Fibroblast of upper back skin (primary cell): ENCODE measurements around the gene DENND1A.
"Not testable (repeated sequence)": the region's sequence is repeated elsewhere in the genome, so short reads cannot be mapped to it uniquely, and the experiment has no call there.

Source experiments
- DNase-seq: peaks from one replicate; pipeline ENCODE4 v3.0.0-alpha.2; 2013

Gene DENND1A

DNA sequence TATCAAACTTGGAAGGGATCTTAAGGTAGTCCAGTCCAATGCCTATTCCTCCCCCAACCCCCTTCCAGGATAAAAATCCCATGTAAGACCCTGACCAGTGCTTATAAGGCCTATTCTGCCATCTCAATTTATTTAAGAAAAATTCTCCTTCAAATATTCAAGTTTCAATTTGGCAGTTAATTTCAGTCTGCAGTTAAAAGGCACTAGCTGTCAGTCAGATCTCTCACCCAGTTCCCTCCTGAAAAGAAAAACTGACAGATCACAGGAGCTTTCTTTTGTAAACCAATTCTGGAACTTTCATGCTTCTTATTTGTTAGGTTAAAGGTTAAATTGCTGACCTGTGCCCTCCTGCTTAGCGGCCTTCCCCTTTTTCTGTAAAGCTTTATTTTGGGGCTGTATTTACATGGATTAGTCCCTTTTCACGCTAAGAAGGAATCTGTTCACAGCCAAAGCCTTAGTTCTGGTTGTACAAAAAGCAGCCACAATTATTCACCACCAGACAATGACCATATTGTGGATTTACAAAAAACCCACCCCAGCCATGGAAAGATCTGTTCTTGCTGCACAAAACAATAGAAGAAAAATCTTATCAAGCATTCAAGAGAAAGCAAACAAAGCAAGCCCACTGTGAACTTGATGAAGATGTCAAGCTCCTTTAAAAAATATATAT, 68.7 kb downstream of the DENND1A start:
- no peak for DNase-seq

- no peak for DNase-seq
These were observed 69.3 kb downstream of the DENND1A start for GRCh38 chr9:123860603-123861002.

GRCh38 chr9:123852403-123852802, 77.5 kb downstream of the DENND1A start:
- no peak for DNase-seq

- DNase-seq: no peak
These were observed 78.1 kb downstream of the DENND1A start for GRCh38 chr9:123851851-123852250.

- DNase-seq: no peak
These were observed 81.4 kb downstream of the DENND1A start for GRCh38 chr9:123848447-123849085.

- DNase-seq: no peak
These were observed 83.0 kb downstream of the DENND1A start for GRCh38 chr9:123846966-123847365.

DNA sequence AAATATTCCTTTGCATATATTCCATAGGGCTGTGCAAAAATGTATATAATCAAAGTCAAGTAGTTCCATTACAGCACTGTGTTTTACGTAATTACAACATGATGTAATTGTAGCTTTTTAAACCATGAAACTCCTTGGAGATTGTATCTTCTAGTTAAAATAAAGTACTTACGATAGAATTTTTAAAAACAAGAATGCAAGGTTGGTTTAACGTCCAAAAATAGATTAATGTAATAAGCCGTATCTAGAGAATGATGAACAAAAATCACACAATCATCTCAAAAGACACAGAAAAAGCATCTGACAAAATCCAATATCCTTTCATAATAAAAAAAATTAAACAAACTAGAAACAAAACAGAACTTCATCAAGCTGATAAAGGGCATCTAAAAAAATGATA, 86.2 kb downstream of the DENND1A start:
- no peak for DNase-seq

DNA sequence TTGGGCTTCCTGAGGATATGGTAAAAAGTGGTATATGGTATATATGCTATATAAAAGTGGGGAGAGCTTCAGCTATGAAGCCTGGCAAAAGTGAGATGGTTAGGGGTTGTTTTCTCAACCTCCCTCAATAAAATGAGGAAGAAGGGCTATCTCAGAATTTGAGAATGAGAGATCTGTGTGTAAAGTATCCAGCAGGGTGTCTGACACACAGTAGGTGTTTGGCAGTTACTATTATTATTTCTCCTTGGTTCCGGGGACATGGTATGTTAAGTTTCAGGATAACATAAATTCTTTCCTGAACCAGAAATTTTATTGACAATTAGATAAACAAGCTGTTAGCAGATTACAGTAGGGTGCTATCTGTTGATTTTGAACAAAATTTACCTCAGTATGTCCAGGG, 94.1 kb downstream of the DENND1A start:
- DNase-seq: no peak

GRCh38 chr9:123834889-123835562, 94.9 kb downstream of the DENND1A start:
- DNase-seq: peak; percentile 43

GRCh38 chr9:123834218-123834888, 95.6 kb downstream of the DENND1A start:
- DNase-seq: peak; percentile 35

DNA sequence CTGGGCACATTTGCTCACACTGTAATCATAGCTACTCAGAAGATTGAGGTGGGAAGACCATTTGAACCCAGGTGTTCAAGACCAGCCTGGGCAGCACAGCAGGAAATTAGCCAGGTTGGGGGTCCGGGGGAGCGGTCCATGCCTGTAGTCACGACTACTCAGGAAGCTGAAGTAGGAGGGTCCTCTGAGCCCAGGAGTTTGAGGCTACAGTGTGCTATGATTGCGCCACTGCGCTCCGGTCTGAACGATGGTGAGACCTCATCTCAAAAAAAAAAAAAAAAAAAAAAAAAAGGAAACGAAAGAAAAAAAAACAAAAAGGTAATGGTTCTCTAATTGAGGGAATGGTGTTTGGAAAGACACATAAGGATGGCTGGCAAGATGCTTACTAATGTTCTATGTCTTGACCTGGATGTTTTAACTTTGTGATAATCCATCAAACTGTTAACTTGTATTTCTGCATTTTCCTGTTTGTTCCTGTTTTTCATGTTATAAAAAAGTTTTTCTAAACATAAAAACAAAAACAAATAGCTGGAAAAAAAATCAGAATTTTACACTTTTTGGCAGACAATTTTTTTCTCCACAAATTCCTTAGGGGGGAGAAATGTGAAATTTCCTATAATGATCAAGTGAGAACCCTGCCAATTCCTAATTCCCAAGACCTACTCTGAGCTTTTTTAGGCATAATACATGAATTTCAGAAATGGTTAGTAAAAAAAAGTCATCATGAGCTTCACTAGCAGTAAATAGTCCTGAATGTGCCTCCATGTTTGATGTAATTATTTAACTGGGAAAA, 96.9 kb downstream of the DENND1A start:
- DNase-seq: no peak

- DNase-seq: no peak
These were observed 97.8 kb downstream of the DENND1A start for GRCh38 chr9:123832176-123832575.

GRCh38 chr9:123828449-123828848, 101.5 kb downstream of the DENND1A start:
- DNase-seq: no peak

DNA sequence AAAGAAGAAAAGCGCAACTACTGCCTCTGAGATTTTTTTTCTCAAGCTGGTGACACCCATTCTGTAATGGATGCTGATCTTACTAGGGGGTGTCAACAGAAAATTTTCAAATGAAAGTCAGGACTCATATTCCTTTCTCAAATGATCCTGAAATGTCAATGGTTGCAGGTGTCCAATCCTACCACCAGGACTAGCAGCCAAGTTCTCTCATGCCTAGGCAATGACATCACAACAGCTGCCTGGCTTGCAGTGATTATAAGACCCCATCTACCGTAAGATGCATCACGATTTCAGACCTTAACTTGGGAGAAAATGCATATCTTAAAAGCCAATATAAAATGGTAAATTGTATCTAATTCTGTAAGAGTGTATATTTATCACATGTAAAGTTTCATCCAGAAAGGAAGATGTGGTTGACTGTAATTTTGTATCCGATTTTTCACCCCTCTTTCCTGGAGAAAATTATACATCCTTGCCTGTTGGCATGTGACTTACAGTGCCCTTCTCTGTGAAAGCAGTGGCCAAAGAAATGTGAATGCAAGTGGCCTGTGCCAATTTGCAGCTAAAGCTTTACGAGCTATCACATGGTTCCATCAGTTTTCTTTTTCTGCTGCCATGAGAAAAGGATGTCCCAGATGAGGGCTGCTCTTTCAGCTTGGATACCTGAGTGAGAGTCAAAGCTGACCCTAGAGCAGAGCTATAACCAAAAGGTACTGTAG, 104.4 kb downstream of the DENND1A start:
- peak; percentile 51 for DNase-seq

DNA sequence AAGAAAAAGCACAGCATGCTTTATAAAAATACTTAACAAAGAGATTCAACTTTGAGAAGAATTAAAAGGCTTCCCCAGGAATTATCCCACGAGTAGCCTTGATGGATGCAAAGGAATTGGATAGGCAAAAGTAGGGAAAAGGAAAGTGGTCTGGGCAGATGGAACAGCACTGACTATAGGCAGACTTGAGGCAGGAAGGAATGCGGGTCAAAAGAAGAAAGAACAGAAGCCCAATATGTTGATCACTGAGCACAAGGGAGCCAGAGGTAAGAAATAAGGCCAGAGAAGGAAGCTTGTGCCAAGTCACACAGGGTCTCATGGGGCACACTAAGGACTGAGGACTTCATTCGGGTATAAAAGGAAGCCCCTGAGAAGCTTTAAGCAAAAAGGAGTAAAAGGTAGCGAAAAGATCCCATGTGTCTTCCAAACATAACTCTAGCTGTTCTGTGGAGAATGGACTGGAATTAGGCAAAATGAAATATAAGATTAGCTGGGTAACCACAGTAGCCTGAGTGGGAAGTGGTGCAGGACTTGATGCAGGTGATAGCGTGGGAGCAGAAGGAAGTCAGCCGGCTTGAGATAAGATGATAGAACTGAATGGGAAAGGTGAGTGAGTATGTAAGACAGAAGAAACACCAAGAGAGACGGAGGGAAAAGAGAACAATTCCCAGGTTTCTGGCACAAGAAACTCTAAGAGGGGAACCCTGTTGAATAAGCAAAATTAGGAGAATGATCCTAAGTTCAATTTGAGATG, 106.6 kb downstream of the DENND1A start:
- no peak for DNase-seq

- no peak for DNase-seq
These were observed 108.3 kb downstream of the DENND1A start for GRCh38 chr9:123821619-123822018.

DNA sequence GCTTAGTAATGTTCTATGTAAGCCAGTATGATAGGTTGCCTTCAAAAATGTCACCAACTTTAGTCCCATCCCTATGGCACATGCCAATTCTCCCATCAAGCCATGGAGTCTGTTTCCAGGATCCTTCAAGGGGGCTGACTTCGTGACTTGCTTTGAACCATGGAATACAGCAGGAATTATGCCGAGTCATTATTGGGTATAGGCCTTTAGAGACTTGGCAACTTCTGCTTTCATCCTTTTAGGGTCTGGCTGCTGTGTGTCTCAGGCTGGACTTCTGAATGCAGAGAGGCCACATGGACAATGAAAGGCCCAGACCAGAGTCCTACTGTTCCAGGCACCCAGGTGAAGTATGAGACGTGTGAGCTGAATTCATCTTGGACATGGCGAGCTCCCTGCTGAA, 109.8 kb downstream of the DENND1A start:
- no peak for DNase-seq

DNA sequence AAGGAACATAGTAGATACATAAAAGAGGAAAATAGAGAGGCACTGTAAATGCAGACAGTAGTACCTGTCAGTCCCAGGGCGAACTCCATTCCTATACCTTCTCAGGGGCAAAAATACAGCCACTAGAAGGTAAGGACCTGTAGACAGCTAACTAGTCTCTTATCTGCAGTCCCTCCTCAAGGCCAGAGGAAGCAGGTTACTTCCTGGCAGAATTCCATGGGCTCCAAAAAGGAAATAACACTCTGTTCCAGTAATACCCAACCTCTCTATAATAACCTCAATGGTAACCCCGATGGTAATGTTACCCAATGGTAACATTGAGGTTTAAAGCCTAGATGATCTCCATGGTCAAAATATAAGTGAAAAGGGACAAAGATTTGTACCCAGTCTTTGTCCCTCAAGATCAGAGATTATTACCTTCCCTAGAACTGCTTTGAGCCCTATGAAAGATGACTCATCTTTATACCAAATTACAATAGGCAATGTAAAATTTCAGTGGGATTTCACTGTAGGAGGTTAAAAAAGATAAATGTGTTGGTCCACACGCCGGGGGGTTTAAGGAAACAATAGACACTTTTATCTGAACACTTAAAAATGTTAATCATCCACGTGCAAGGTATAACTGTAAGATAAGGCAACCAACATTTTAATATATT, 113.0 kb downstream of the DENND1A start:
- no peak for DNase-seq

GRCh38 chr9:123815856-123816255, 114.1 kb downstream of the DENND1A start:
- not testable (repeated sequence) for DNase-seq

DNA sequence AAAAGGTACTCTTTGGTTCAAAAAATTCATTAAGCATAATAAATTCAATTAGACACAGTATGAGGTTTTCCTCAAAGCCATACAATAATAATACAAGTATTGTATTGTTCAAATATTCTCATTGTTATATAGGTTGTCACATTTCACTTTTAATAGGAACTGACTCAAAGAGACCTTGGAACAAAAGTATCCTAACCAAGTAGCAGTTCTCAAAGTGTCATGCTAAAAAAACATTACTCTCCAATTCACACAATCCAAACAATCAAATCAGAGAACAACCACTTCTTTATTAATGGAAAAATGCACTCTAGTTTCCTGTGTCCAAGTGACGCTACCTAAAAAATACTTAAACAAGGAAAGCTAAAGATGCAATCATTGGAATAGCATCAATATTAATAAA, 115.4 kb downstream of the DENND1A start:
- DNase-seq: no peak

DNA sequence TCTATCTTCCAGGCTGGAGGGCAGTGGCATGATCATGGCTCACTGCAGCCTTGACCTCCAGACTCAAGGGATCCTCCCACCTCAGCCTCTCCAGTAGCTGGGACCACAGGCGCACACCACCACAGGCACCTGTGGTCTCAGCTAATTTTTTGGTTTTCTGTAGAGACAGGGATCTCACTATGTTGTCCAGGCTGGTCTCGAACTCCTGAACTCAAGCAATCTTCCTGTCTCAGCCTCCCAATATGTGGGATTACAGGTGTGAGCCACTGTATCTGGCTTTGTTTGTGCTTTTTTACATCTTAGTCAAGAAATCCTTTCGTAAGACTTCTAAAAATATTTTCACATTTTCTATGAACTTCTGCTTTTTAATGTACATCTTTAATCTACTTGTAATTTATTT, 116.9 kb downstream of the DENND1A start:
- no peak for DNase-seq
